HCT116 (cell line): ENCODE measurements around the gene NCR3LG1.

Experiments used
- CBX3 ChIP-seq: IDR thresholded peaks from 2 replicates; pipeline ENCODE4 v1.6.1; 2012; ENCODE audit warnings: low read depth
- EZH2 ChIP-seq: fragments of 200-600 bp; sonication (generic); IDR thresholded peaks from 2 replicates; pipeline ENCODE4 v1.6.1; 2017; ENCODE audit warnings: antibody characterized with exemption, mixed run types
- EZH2phosphoT487 ChIP-seq: fragments of 200-600 bp; IDR thresholded peaks from 2 replicates; pipeline ENCODE4 v1.6.1; 2018; ENCODE audit warnings: antibody characterized with exemption, borderline replicate concordance
- FOSL1 ChIP-seq: IDR thresholded peaks from 2 replicates; pipeline ENCODE4 v1.6.1; 2012; ENCODE audit warnings: low read depth
- JUND ChIP-seq: IDR thresholded peaks from 2 replicates; pipeline ENCODE4 v1.6.1; 2012
- POLR2A ChIP-seq: IDR thresholded peaks from 2 replicates; pipeline ENCODE4 v1.7.0; 2011; ENCODE audit warnings: borderline replicate concordance; ENCODE audit not compliant: insufficient read depth, insufficient read length; ENCODE audit errors: extremely low read depth
- POLR2AphosphoS5 ChIP-seq: IDR thresholded peaks from 2 replicates; pipeline ENCODE4 v1.6.1; 2011; ENCODE audit warnings: mild to moderate bottlenecking, low read depth, low read length, moderate library complexity
- TF ChIP-seq, protein P1 (sequence below): IDR thresholded peaks from 2 replicates; pipeline ENCODE4 v1.6.1; 2012
- TF ChIP-seq, protein P2 (sequence below), 3 experiments: fragments of 200-600 bp in 1 of 3; sonication (generic) in 1 of 3; IDR thresholded peaks in 2 of 3; conservative IDR thresholded peaks in 1 of 3; 2 replicates each; pipeline ENCODE4 v1.5.1; 2012 to 2017; ENCODE audit warnings: low read depth in 2 of 3, low read length in 2 of 3, antibody characterized with exemption in 1 of 3, borderline replicate concordance in 1 of 3, control low read depth in 1 of 3, mild to moderate bottlenecking in 1 of 3, mixed read lengths in 1 of 3, mixed run types in 1 of 3, moderate library complexity in 1 of 3; ENCODE audit not compliant: insufficient read depth in 1 of 3
- TF ChIP-seq, protein P3 (sequence below): IDR thresholded peaks from 2 replicates; pipeline ENCODE4 v1.6.1; 2012
- TF ChIP-seq, protein P4 (sequence below): IDR thresholded peaks from 2 replicates; pipeline ENCODE4 v1.6.1; 2012; ENCODE audit warnings: low read depth

DNA sequence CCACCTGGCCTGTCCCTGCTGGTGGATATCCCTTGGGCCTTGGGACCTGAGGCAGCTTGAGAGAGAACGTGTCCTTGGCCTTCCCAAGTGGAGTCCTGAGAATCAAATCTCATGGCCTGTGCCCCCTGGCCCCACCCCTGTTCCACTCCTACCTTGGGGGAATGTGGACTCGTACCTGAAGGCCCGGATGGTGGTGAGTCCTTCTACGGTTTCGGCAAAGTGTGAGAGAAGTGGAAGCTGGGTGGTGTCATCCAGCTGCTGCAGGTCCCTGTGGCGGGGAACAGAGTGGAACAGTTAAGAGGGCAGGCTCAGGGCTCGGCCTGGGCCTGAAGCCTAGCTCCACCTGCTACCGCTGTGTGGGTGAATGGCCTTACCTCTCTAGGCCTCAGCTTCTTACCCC lies 50.9 kb downstream of the NCR3LG1 start:
- TF ChIP-seq, protein P1, sequence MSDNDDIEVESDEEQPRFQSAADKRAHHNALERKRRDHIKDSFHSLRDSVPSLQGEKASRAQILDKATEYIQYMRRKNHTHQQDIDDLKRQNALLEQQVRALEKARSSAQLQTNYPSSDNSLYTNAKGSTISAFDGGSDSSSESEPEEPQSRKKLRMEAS = no peak
- TF ChIP-seq, protein P2, sequence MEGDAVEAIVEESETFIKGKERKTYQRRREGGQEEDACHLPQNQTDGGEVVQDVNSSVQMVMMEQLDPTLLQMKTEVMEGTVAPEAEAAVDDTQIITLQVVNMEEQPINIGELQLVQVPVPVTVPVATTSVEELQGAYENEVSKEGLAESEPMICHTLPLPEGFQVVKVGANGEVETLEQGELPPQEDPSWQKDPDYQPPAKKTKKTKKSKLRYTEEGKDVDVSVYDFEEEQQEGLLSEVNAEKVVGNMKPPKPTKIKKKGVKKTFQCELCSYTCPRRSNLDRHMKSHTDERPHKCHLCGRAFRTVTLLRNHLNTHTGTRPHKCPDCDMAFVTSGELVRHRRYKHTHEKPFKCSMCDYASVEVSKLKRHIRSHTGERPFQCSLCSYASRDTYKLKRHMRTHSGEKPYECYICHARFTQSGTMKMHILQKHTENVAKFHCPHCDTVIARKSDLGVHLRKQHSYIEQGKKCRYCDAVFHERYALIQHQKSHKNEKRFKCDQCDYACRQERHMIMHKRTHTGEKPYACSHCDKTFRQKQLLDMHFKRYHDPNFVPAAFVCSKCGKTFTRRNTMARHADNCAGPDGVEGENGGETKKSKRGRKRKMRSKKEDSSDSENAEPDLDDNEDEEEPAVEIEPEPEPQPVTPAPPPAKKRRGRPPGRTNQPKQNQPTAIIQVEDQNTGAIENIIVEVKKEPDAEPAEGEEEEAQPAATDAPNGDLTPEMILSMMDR (IDR thresholded peaks at IDR 0.05 in 2 of 3, conservative IDR thresholded peaks at IDR 0.05 in 1 of 3; ENCODE audit: borderline replicate concordance in 1 of 3, insufficient read depth in 1 of 3, low read depth in 2 of 3, low read length in 2 of 3) = no peak
- no peak for TF ChIP-seq EZH2
- no peak for TF ChIP-seq POLR2A
- no peak for TF ChIP-seq EZH2phosphoT487
- TF ChIP-seq, protein P3, sequence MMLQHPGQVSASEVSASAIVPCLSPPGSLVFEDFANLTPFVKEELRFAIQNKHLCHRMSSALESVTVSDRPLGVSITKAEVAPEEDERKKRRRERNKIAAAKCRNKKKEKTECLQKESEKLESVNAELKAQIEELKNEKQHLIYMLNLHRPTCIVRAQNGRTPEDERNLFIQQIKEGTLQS = no peak
- TF ChIP-seq, protein P4, sequence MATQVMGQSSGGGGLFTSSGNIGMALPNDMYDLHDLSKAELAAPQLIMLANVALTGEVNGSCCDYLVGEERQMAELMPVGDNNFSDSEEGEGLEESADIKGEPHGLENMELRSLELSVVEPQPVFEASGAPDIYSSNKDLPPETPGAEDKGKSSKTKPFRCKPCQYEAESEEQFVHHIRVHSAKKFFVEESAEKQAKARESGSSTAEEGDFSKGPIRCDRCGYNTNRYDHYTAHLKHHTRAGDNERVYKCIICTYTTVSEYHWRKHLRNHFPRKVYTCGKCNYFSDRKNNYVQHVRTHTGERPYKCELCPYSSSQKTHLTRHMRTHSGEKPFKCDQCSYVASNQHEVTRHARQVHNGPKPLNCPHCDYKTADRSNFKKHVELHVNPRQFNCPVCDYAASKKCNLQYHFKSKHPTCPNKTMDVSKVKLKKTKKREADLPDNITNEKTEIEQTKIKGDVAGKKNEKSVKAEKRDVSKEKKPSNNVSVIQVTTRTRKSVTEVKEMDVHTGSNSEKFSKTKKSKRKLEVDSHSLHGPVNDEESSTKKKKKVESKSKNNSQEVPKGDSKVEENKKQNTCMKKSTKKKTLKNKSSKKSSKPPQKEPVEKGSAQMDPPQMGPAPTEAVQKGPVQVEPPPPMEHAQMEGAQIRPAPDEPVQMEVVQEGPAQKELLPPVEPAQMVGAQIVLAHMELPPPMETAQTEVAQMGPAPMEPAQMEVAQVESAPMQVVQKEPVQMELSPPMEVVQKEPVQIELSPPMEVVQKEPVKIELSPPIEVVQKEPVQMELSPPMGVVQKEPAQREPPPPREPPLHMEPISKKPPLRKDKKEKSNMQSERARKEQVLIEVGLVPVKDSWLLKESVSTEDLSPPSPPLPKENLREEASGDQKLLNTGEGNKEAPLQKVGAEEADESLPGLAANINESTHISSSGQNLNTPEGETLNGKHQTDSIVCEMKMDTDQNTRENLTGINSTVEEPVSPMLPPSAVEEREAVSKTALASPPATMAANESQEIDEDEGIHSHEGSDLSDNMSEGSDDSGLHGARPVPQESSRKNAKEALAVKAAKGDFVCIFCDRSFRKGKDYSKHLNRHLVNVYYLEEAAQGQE = no peak
- no peak for TF ChIP-seq FOSL1
- TF ChIP-seq CBX3 = no peak
- TF ChIP-seq JUND = no peak
- no peak for TF ChIP-seq POLR2AphosphoS5
